Right atrium auricular region (tissue), 2 donors: Measurements from ENCODE around the gene KRTAP10-7. TPM values are rescaled to one million over a fixed set of nuclear protein-coding genes. Genes with fewer than 3 reads are reported as not detected.
A peak's percentile ranks its signal among the peaks of the same experiment; 100 is the strongest.
"Not testable (repeated sequence)": the region's sequence is repeated elsewhere in the genome, so short reads cannot be mapped to it uniquely, and the experiment has no call there.

Experiments
- DNase-seq: peaks from one replicate; pipeline ENCODE4 v3.0.0-alpha.2; 2019; ENCODE audit warnings: low spot score
- H3K27ac ChIP-seq, 2 donors: fragments of 200-600 bp; sonication (generic); 1 replicate in 1 of 2; 2 replicates in 1 of 2; pipeline ENCODE4 v1.5.1; 2016 to 2019
- H3K27me3 ChIP-seq, 2 donors: fragments of 200-600 bp; sonication (generic); one replicate each; pipeline versions ENCODE4 v1.5.1 to v1.6.0; 2017 to 2019
- H3K36me3 ChIP-seq: fragments of 200-600 bp; sonication (generic); one replicate; pipeline ENCODE4 v1.5.1; 2016
- H3K4me1 ChIP-seq, 2 donors: fragments of 200-600 bp; sonication (generic); one replicate each; pipeline versions ENCODE4 v1.5.1 to v1.6.0; 2017 to 2019
- H3K4me3 ChIP-seq, 2 donors: fragments of 200-600 bp; sonication (generic); 1 replicate in 1 of 2; 2 replicates in 1 of 2; pipeline ENCODE4 v1.5.1; 2017 to 2019; ENCODE audit warnings: mild to moderate bottlenecking in 1 of 2, moderate library complexity in 1 of 2
- H3K9me3 ChIP-seq, 2 donors: fragments of 200-600 bp; sonication (generic); one replicate each; pipeline ENCODE4 v1.5.1; 2019
- total RNA-seq, 2 donors: library from RNA; depleted of rRNA; stranded (reverse); fragments of >200 nt; gene quantifications; one replicate each; pipeline ENCODE4 v1.1.0, GENCODE V29; 2016
- TF ChIP-seq, protein P1 (sequence below), 2 donors: fragments of 200-600 bp; sonication (generic); IDR thresholded peaks; one replicate each; pipeline ENCODE4 v1.5.1; 2019; ENCODE audit warnings: antibody characterized with exemption in 2 of 2

Gene KRTAP10-7
- total RNA-seq, 2 donors from 2014 or later = not detected

DNA sequence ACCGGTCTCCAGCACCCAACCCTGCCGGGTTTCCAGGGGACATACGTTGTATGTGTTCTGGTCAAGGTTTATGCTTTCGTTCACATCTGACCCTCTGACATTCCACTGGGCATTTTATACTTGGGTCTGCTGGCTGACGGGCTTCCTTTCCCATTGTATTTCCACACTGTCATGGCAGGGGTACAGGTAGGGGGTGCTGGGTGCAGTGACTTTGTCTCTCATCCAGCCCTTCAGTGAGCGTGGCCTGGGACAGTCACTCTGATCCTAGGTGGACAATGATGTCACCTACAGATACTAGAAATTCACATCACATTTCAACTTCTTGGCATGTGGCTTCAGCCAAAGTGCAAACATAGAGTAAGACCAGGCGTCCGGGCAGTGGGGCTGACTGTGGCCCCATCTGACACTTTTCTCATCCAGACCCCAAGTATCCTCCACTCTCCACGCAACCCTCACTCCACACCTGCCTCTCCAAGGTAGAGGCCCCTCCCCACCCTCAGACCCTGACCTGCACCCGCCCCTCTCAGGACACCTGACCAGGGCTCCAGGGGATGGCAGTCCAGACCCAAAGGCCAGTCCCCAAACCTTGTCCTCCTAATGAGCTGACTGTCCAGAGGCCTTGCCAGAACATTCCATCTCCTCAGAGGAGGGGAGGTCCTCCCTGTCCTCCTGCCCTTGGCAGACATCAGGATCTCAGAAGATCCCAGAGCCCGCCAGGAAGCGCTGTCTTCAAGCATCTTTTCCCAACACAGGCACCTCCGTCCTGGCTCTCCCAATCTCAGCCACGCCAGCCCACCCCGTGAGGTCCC, 36.0 kb downstream of the KRTAP10-7 start:
- Histone ChIP-seq H3K4me3 (no peak overlapping the region), H3K9me3 (peaks cover 3 to 17% of the 10 kb centered on the region in 2 donors), H3K4me1 (no peaks in the 10 kb centered on the region), H3K27ac (no peak overlapping the region), H3K27me3 (no peaks in the 10 kb centered on the region), H3K36me3 (no peaks in the 10 kb centered on the region)
- DNase-seq = peak; percentile 52
- TF ChIP-seq, protein P1, sequence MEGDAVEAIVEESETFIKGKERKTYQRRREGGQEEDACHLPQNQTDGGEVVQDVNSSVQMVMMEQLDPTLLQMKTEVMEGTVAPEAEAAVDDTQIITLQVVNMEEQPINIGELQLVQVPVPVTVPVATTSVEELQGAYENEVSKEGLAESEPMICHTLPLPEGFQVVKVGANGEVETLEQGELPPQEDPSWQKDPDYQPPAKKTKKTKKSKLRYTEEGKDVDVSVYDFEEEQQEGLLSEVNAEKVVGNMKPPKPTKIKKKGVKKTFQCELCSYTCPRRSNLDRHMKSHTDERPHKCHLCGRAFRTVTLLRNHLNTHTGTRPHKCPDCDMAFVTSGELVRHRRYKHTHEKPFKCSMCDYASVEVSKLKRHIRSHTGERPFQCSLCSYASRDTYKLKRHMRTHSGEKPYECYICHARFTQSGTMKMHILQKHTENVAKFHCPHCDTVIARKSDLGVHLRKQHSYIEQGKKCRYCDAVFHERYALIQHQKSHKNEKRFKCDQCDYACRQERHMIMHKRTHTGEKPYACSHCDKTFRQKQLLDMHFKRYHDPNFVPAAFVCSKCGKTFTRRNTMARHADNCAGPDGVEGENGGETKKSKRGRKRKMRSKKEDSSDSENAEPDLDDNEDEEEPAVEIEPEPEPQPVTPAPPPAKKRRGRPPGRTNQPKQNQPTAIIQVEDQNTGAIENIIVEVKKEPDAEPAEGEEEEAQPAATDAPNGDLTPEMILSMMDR (IDR thresholded peaks at IDR 0.05) = no peak

DNA sequence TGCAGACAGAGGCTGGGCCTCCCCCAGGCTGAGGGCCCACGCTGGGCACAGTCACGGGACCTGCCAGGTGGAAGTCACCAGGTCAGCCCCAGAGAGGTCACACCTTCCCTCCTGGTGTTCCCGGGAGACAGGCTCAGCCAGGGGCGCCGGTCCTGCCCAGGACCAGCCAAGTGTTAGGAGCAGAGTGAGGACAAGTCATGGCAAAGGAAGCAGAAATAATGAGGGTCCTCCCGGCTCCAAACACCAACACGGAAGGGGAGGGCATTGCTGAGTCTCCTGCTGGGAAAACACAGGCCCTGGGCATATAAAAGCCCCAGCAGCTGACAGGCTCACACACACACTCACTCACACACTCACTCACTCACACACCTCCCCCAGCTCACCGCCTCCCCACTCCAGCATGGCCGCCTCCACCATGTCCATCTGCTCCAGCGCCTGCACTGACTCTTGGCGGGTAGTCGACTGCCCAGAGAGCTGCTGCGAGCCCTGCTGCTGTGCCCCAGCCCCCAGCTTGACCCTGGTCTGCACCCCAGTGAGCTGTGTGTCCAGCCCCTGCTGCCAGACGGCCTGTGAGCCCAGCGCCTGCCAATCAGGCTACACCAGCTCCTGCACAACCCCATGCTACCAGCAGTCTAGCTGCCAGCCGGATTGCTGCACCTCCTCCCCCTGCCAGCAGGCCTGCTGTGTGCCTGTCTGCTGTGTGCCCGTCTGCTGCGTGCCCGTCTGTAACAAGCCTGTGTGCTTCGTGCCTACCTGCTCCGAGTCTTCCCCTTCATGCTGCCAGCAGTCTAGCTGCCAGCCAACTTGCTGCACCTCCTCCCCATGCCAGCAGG, 36.8 kb downstream of the KRTAP10-7 start, which contains the start of gene KRTAP10-10:
Gene KRTAP10-10 (plus strand): TSS at position 339 of the 833 bp plus-strand sequence. CDS start 62 bp downstream, at position 401.
- H3K27me3 ChIP-seq = no peaks in the 10 kb centered on the region
- no peaks in the 10 kb centered on the region for H3K36me3 ChIP-seq
- no peak within 1 kb of the TSS for H3K4me3 ChIP-seq
- H3K27ac ChIP-seq = no peak within 1 kb of the TSS
- TF ChIP-seq, protein P1 (IDR thresholded peaks at IDR 0.05) = no peak
- no peak for DNase-seq
- peaks cover 2 to 9% of the 10 kb centered on the region in 2 donors for H3K9me3 ChIP-seq
- H3K4me1 ChIP-seq = no peaks in the 10 kb centered on the region

DNA sequence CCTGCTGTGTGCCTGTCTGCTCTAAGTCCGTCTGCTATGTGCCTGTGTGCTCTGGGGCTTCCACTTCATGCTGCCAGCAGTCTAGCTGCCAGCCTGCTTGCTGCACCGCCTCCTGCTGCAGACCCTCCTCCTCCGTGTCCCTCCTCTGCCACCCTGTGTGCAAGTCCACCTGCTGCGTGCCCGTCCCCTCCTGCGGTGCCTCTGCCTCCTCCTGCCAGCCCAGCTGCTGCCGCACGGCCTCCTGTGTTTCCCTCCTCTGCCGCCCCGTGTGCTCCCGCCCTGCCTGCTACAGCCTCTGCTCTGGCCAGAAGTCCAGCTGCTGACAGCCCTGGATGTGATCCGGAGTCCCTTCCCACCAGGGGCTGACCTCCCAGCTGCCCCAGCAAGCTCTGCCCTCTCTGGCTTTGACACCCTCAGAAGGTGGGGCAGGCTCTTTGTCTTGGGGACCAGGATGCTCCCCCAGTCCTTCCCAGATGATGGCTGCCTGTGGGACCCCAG, 37.5 kb downstream of the KRTAP10-7 start:
- not testable (repeated sequence) for H3K36me3 ChIP-seq, H3K4me1 ChIP-seq, H3K27ac ChIP-seq, DNase-seq, H3K27me3 ChIP-seq, H3K9me3 ChIP-seq, H3K4me3 ChIP-seq

DNA sequence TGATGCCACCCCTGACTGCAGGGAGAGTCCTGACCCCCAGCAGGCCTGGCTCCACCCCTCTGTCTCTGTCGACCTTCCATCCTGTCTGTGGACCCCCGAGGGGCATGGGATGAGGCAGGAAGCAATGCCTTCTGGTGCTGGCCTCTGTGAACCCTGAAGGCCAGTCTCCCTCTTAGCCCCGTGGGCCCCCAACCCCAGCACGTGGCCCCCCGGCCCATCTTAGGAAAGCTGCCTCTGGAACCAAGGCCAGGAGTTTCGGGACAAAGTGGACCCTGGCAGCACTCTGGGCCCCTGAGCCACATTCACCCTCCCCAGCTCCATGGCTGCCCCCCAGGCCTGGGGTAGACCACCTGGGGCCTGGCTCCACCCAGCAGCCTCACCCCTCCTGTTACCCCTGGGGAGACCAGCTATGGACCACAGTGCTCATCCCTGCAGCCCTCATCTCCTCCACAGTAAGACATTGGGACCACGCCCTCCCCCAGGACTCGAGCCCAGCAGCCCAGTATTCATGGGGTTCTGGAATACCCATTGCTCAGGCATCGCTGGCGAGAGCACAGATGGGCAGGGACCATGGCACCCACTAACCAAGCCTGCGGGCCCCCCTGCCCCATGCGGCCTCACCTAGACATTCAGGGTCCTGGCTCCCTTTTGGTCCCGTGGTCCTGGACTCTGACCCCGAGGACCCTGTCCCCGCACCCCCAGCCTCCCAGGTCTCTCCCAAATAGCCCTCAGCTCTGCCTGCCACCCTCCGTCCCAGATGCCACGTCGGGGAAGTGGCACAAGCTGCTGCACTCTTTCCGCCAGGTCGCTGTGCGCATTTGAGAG, 38.3 kb downstream of the KRTAP10-7 start:
- H3K27me3 ChIP-seq = not testable (repeated sequence)

DNA sequence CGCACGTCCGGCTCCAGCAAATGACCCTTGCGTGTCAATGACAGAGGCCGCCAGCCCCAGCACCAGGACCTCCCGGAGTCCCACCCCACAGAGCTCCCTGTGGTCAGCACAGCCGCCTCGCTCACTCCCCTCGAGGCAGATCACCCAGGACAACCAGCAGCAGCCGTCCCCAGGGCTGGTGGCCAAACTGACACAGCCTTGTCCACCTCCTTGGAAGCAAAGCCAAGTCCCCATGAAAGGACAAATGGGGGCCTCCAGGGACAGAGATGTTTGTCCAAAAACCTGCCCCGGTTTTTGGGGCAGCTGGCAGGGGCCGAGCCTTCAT, 38.9 kb downstream of the KRTAP10-7 start:
- Histone ChIP-seq H3K9me3 (peaks cover 0 to 3% of the 10 kb centered on the region in 2 donors), H3K4me1 (no peaks in the 10 kb centered on the region), H3K27ac (no peak overlapping the region), H3K4me3 (no peak overlapping the region), H3K36me3 (no peaks in the 10 kb centered on the region), H3K27me3 (no peaks in the 10 kb centered on the region)
- TF ChIP-seq, protein P1 (IDR thresholded peaks at IDR 0.05) = no peak
- DNase-seq = peak; percentile 49

More for the DNA sequence above, 38.3 kb downstream of the KRTAP10-7 start:
- H3K27ac ChIP-seq, H3K9me3 ChIP-seq, H3K36me3 ChIP-seq, H3K4me3 ChIP-seq, H3K4me1 ChIP-seq: not testable (repeated sequence)
- peak; percentile 42 for DNase-seq

DNA sequence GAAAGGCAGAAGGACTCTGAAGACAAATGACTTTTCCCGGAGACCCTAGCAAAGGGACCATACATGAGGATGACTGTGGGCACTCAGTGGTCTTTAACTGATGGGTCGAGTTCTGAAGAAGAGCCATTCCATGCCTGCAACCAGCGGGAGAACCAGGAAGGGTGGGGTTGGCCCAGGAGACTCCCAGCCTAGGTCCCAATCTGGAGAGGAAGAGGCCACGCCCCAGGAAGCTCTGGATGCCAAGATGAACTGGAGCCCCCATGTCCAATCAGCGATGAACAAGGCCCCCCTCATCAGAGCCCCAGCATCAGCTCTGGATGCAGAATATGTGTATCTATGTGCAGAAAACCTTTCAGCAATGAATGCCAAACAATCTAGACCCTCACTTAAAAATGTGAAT, 40.4 kb downstream of the KRTAP10-7 start:
- Histone ChIP-seq H3K4me3 (no peak overlapping the region), H3K9me3 (peaks cover 0 to 17% of the 10 kb centered on the region in 2 donors), H3K4me1 (no peaks in the 10 kb centered on the region), H3K27me3 (no peaks in the 10 kb centered on the region), H3K27ac (no peak overlapping the region), H3K36me3 (no peaks in the 10 kb centered on the region)
- no peak for DNase-seq
- TF ChIP-seq, protein P1 (IDR thresholded peaks at IDR 0.05) = no peak
